ENCODE measurements around the gene ABLIM1.

GRCh38 chr10:114538181-114538906 lies 119.7 kb downstream of the ABLIM1 start:
- TF ChIP-seq POLR2A (IDR thresholded peaks at IDR 0.05): peak; percentile 52
- no peak for TF ChIP-seq CTCF (IDR thresholded peaks at IDR 0.05)

Data from transverse colon (tissue), 3 donors.